HG03457 (cell line): ENCODE measurements around the gene INA.

ENCODE experiments used
- ATAC-seq: cut with Tn5 transposase; IDR thresholded peaks from one replicate; pipeline ENCODE4 v1.9.1; 2021; ENCODE audit warnings: moderate number of reproducible peaks; ENCODE audit not compliant: unreplicated experiment

Gene INA

DNA sequence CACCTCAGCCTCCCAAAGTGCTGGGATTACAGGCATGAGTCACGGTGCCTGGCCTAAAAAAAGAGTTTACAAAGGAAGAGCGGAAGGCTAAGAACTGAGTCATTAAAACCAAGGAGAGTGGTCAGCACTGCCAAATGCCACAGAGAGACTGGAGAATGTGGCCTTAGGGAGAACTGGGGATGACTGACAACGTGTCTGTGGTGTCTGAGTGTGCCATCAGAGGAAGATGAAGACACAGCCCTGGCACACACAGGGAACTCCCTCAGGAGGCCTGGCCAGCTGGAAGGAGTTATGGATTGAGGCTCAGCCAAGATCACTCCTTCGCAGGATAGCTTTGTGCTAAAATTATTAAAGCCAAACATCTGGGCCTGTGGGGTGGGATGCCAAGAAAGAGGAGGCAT, 3.9 kb upstream of the INA start:
- no peak for ATAC-seq

GRCh38 chr10:103276251-103276895, 565 bp upstream of the INA start:
- ATAC-seq: no peak

GRCh38 chr10:103277713-103278536, 987 bp downstream of the INA start:
- no peak for ATAC-seq

- no peak for ATAC-seq
Observed at GRCh38 chr10:103278537-103278823, 1.5 kb downstream of the INA start.

GRCh38 chr10:103278862-103279298, 1.9 kb downstream of the INA start:
- ATAC-seq: no peak

GRCh38 chr10:103280031-103280430, 3.1 kb downstream of the INA start:
- no peak for ATAC-seq

DNA sequence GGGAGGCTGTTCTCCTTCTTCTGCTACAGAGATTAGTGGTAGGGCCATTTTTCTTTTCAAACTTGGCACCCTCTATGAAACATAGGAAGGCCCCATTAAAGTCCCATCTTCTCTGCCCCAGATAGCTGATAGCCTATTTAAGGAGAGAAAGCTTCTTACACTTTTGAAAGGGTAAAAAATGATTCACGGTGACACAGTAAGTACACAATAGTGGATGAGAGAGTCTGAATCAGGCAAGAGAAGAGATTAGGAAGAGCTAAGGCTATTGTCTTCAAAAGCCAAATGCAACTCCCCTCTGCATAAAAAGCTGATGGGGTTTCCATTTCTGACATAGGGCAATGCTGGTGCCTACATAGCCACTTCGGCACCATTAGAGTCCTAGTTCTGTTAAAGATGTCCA, 3.6 kb downstream of the INA start:
- no peak for ATAC-seq

DNA sequence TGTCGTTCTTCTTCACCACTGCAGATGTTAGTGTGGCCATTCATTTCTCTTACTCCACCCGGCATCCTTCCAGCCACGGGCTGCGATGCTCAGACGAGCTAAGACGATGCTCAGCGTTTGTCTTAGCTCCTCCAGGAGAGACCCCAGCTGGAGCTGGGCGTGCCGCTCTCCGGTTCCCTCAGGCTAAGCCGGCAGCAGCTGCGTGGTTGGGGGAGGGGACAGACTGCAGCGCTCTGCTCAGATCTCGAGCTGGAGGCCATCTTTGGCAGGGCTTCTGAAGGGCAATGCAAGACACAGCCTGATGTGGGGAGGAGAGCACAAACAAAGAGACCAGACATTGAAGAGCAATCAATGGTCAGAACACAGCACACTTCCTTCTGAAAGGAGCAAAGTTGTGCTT, 4.8 kb downstream of the INA start:
- ATAC-seq: no peak

- ATAC-seq: no peak
Observed at GRCh38 chr10:103282961-103283360, 6.0 kb downstream of the INA start.

DNA sequence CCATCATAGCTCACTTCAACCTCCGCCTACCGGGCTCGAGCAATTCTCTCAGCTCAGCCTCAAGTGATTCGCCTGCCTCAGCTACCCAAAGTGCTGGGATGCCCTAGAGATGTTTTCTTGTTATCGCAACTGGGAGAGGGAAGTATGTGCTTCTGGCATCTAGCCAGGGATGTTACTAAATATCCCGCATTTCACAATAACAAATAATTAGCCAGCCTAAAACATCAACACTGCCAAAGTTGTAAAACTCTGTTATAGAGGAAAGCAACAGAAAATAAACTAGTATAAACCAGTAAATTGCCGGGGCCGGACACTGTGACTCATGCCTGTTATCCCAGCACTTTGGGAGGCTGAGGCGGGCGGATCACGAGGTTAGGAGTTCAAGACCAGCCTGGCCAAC, 7.2 kb downstream of the INA start:
- ATAC-seq: no peak

DNA sequence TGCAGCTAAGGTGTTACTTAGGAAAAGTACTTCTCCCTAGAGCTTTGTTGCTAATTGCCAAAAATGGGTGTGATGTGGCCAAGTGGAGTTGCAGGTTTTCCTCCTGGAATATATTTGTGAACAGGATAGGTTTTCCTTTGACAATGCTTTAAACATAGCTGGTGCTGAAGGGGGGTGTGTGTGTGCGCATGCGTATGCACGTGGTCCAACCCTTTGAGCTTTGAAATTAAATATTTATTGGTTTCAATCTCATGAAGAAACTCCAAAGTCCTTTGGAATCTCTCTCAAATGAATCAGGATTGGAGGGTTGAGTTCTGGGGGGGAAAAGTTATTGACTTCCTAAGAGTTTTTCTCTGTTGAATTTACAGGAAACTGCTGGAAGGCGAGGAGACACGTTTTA, 11.1 kb downstream of the INA start:
- no peak for ATAC-seq

DNA sequence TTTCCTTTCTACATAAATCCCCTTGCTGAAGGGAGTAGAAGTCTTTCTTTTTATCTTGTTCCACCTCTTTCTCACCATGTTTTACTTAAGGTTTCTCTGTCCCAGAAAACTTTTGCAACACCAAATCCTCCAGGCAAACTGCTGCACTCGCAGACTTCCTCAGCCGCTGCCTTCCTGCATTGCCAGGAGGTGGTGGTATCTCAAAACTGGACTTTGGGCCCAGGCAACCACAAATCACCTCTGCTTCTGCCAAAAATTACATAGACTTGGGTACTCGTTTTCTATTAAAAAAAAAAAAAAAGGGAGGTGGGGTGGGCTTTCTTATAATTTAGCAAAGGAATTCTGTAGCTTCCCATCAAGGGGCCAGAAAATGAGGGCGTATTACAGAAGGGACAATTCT, 14.7 kb downstream of the INA start:
- ATAC-seq: no peak

GRCh38 chr10:103295374-103296015, 18.6 kb downstream of the INA start:
- no peak for ATAC-seq

GRCh38 chr10:103307594-103307993, 30.7 kb downstream of the INA start:
- ATAC-seq: no peak

DNA sequence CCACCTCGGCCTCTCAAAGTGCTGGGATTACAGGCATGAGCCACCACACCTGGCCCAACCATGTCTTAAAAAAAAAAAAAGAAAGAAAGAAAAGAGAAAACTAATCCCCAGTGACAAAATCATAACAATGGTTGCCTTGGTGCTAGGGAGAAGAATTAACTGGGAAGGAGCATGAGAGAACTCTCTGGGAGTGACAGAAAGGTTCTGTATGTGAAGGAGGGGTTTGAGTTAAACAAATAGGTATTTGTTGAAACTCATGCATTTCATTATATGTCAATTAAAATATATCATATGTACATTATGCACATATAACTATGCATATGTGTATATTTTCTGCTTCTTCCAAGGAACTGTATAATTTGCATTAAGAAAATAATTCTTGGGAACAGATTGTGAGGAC, 33.3 kb downstream of the INA start:
- ATAC-seq: no peak

DNA sequence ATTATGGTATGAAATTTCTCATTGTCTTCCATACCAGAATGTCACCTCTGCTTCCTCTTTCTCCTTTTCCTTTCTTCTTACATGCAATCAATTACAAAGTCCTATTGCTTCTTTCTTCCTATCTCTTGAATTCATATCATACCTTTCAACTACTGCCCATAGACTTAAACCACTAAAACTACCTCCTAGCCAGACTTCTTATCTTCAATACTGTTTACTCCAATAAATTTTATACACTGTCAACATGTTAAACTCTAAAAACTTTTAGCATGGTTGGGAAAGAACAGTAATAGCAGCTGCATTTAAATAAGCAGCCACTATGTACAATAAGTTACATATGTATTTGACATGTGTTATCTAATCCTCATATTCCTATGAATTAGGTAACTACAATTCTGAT, 39.1 kb downstream of the INA start:
- ATAC-seq: no peak

DNA sequence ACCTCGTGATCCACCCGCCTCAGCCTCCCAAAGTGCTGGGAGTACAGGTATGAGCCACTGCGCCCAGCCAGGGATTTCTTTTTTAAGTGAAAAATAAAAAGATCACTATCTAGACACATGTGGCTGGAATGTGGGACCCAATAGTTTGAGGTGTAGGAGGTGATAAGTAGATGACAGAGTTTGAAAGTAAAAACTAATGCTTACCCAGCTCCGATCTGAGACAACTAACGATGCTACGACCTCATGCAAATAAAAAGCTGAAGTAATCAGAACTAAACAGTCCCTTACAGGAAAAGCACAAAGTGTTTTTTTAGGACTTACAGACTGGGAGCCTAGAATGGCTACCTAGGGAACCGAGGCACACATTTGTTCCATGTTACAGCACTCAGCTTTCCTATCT, 51.0 kb downstream of the INA start:
- ATAC-seq: no peak

DNA sequence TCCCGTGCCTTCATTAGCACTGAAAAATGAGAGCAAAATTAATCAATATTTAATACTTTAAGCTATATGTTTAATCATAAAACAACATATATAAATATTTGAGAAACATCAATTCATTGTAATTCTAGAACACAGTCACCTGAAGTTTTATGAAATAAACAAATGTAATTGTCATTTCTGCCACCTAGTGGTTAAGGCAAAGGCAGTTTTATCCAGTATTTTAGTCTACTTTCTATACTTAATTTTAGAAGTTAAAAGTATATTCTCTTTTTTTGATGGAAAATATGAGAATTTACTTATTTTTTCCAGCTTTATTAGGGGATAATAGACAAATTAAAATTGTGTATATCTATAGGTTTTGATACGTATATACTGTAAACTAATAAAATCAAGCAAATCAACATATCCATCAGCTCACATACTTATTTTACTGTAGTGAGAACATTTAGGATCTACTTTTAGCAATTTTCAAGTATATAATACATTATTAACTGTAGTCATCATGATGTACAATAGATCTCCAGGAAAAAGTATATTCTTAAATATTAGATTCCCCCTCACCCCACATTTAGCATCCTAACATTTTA, 57.1 kb downstream of the INA start:
- ATAC-seq: no peak

GRCh38 chr10:103334567-103334966, 57.6 kb downstream of the INA start:
- no peak for ATAC-seq

GRCh38 chr10:103336370-103336769, 59.4 kb downstream of the INA start:
- no peak for ATAC-seq
